ENCODE data around the gene TTC31.
A peak's percentile ranks its signal among the peaks of the same experiment; 100 is the strongest.

TTC31 gene

DNA sequence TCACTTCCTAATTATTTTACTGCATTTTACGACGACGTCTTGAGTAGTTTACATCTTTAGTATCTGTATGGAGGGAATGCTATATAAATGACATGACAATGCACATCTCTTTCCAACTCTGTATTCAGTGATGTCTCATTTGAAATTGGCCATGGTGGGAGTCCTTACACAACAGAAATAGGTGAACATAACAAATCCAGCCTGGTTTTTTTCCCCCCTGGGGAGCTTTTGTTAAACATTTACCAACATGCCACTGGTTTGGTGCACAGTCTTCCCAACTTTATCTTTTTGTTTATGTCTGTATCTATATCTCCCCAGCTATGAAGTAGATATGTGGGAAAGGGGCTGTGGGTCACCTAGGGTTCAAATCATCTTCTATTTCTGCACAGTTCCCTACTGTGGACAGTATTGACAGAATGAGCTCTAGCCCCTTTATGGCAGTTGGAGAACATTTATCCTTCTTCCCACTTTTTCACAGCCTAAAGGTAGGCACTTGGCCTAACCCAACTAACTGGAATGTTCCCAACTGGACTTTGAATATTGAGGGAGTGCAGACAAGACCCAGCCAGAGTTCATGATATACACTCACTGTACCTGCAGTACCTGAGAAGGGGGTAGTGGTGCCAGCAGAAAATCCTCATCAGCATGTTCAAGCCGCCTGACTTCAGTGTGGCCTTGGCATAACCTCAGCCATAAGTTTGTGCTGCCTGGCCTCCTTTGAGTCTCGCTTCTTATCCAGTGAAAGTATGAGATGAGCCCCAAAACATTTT lies 35.5 kb upstream of the TTC31 start:
- H3K27ac ChIP-seq (ENCODE audit: low read length): no peak overlapping the region
- TF ChIP-seq EZH2phosphoT487 (IDR thresholded peaks at IDR 0.05; ENCODE audit: low read depth): no peak
- TF ChIP-seq, protein P1, sequence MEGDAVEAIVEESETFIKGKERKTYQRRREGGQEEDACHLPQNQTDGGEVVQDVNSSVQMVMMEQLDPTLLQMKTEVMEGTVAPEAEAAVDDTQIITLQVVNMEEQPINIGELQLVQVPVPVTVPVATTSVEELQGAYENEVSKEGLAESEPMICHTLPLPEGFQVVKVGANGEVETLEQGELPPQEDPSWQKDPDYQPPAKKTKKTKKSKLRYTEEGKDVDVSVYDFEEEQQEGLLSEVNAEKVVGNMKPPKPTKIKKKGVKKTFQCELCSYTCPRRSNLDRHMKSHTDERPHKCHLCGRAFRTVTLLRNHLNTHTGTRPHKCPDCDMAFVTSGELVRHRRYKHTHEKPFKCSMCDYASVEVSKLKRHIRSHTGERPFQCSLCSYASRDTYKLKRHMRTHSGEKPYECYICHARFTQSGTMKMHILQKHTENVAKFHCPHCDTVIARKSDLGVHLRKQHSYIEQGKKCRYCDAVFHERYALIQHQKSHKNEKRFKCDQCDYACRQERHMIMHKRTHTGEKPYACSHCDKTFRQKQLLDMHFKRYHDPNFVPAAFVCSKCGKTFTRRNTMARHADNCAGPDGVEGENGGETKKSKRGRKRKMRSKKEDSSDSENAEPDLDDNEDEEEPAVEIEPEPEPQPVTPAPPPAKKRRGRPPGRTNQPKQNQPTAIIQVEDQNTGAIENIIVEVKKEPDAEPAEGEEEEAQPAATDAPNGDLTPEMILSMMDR (IDR thresholded peaks at IDR 0.05; ENCODE audit: low read depth, low read length): no peak
- no peaks in the 10 kb centered on the region for H3K27me3 ChIP-seq (ENCODE audit: low read depth, low read length)
- no peaks in the 10 kb centered on the region for H3K36me3 ChIP-seq (replicated peaks; ENCODE audit: low read depth, low read length)
- H4K20me1 ChIP-seq (ENCODE audit: insufficient read depth, low read length): no peaks in the 10 kb centered on the region
- H3K4me2 ChIP-seq (ENCODE audit: low read length): no peak overlapping the region
- H3K79me2 ChIP-seq (ENCODE audit: low read length): no peaks in the 10 kb centered on the region
- H3K4me1 ChIP-seq (ENCODE audit: low read length): peaks cover 18% of the 10 kb centered on the region
- H3K4me3 ChIP-seq (ENCODE audit: low read length): no peak overlapping the region
- H3K9me3 ChIP-seq (ENCODE audit: insufficient read depth, low read length): no peaks in the 10 kb centered on the region
- no peak overlapping the region for H2AFZ ChIP-seq (ENCODE audit: low read depth, low read length)
- H3K9ac ChIP-seq (ENCODE audit: low read length): no peak overlapping the region

DNA sequence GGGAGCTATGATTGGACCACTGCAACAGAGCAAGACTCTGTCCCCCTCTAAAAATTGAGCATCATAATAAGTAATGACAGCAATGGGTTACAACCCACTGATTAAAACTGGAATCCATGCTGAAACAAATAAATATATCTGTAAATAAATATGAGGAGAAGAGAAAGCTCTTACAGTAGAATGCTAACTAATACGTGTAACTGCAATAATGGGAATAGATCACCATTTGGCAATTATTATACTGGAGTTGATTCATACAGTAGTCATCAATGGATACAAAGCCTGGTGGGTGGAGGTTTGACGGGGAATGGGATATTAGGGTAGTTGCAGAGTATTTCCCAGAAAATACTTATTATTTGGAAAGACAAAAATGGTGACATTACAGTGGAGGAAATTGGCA lies 34.1 kb upstream of the TTC31 start:
- H3K4me1 ChIP-seq (ENCODE audit: low read length): peaks cover 15% of the 10 kb centered on the region
- H3K36me3 ChIP-seq (replicated peaks; ENCODE audit: low read depth, low read length): no peaks in the 10 kb centered on the region
- no peaks in the 10 kb centered on the region for H3K27me3 ChIP-seq (ENCODE audit: low read depth, low read length)
- H3K9me3 ChIP-seq (ENCODE audit: insufficient read depth, low read length): no peaks in the 10 kb centered on the region
- no peaks in the 10 kb centered on the region for H4K20me1 ChIP-seq (ENCODE audit: insufficient read depth, low read length)
- H3K79me2 ChIP-seq (ENCODE audit: low read length): no peaks in the 10 kb centered on the region
- H2AFZ ChIP-seq (ENCODE audit: low read depth, low read length): no peak overlapping the region
- no peak overlapping the region for H3K4me2 ChIP-seq (ENCODE audit: low read length)
- TF ChIP-seq EZH2phosphoT487 (IDR thresholded peaks at IDR 0.05; ENCODE audit: low read depth): no peak
- TF ChIP-seq, protein P1 (IDR thresholded peaks at IDR 0.05; ENCODE audit: low read depth, low read length): no peak
- H3K9ac ChIP-seq (ENCODE audit: low read length): no peak overlapping the region
- no peak overlapping the region for H3K4me3 ChIP-seq (ENCODE audit: low read length)
- no peak overlapping the region for H3K27ac ChIP-seq (ENCODE audit: low read length)

DNA sequence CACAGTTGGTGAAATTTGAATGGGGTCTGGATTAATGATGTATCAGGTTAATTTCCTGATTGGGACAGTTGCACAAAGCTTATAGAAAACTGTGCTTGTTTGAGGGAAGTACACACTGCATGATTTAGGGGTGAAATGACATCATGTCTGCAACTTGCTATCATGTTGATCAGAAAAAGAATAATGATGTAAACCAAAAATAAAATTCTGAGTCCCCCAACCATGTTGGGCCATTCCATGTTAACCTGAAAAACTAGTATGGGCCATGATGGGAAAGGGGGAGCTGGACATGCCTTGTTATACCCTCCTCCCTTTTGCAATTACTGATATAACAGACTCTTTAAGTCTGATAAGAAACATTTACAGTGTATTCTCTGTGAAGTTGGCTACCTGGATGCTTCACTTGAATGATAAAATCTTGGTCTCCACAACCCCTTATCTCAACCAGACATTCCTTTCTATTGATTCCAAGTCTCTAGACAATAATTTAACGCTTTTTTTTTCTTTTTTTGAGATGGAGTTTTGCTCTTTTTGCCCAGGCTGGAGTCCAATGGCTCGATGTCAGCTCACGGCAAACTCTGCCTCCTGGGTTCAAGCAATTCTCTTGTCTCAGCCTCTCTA lies 32.2 kb upstream of the TTC31 start:
- Histone ChIP-seq H4K20me1 (ENCODE audit: insufficient read depth, low read length) (no peaks in the 10 kb centered on the region), H2AFZ (ENCODE audit: low read depth, low read length) (no peak overlapping the region)
- TF ChIP-seq EZH2phosphoT487 (IDR thresholded peaks at IDR 0.05; ENCODE audit: low read depth): no peak
- TF ChIP-seq, protein P1 (IDR thresholded peaks at IDR 0.05; ENCODE audit: low read depth, low read length): no peak

DNA sequence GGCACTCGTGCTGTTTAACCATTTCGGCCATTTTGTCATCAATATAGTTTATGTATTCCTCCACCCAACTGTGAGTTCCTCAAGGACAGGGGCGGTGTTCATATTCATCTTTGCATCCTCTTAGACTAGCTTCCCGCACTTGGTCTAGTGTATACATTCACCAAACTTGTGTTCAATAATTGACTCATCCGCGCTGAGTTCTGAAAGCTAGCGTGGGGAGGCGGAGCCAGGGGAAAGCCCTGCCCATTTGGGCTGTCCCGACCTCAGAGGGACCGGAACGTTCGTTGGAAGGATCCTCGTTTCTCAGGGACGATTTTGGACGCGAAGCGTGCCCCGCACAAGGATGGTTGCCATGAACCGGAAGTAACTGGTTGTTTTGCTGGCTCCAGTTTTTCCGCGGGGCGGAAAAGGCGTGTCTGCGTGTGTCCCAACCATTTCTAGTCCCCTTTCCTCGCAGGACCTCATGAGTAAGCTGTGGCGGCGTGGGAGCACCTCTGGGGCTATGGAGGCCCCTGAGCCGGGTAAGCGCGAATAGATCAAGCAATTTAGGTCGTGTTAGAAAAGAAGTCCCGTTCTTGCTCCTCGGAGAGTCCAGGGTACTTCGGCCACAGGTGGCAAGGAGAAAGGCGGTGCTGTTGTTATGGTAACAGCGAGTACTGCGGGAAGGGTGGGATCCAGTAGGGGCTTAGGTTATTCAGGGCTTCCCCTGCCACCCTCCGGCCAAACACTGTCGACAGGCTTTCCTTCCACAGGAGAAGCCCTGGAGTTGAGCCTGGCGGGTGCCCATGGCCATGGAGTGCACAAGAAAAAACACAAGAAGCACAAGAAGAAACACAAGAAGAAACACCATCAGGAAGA lies 28.0 kb upstream of the TTC31 start, which contains the start of gene INO80B:
TSS of gene INO80B (plus strand) at position 434 of the 858 bp plus-strand sequence. CDS start at position 464, 30 bp downstream.
- H3K9me3 ChIP-seq (ENCODE audit: insufficient read depth, low read length): no peaks in the 10 kb centered on the region
- peak within 1 kb of the TSS; percentile 87 for H2AFZ ChIP-seq (ENCODE audit: low read depth, low read length)
- H3K4me2 ChIP-seq (ENCODE audit: low read length): peak within 1 kb of the TSS; percentile 89
- TF ChIP-seq, protein P1 (IDR thresholded peaks at IDR 0.05; ENCODE audit: low read depth, low read length): no peak
- no peak for TF ChIP-seq EZH2phosphoT487 (IDR thresholded peaks at IDR 0.05; ENCODE audit: low read depth)
- H4K20me1 ChIP-seq (ENCODE audit: insufficient read depth, low read length): no peaks in the 10 kb centered on the region
- peaks cover 20% of the 10 kb centered on the region for H3K79me2 ChIP-seq (ENCODE audit: low read length)
- no peaks in the 10 kb centered on the region for H3K27me3 ChIP-seq (ENCODE audit: low read depth, low read length)
- H3K4me1 ChIP-seq (ENCODE audit: low read length): peaks cover 23% of the 10 kb centered on the region
- H3K9ac ChIP-seq (ENCODE audit: low read length): peak within 1 kb of the TSS; percentile 68
- peak within 1 kb of the TSS; percentile 54 for H3K27ac ChIP-seq (ENCODE audit: low read length)
- no peaks in the 10 kb centered on the region for H3K36me3 ChIP-seq (replicated peaks; ENCODE audit: low read depth, low read length)
- H3K4me3 ChIP-seq (ENCODE audit: low read length): peak within 1 kb of the TSS; percentile 85

More for the DNA sequence above, 32.2 kb upstream of the TTC31 start:
- Histone ChIP-seq H3K36me3 (replicated peaks; ENCODE audit: low read depth, low read length) (no peaks in the 10 kb centered on the region), H3K79me2 (ENCODE audit: low read length) (peaks cover 5% of the 10 kb centered on the region; the same call in 1 of the 2 replicates), H3K9ac (ENCODE audit: low read length) (no peak overlapping the region), H3K9me3 (ENCODE audit: insufficient read depth, low read length) (no peaks in the 10 kb centered on the region), H3K27ac (ENCODE audit: low read length) (no peak overlapping the region), H3K4me3 (ENCODE audit: low read length) (no peak overlapping the region), H3K4me2 (ENCODE audit: low read length) (no peak overlapping the region), H3K27me3 (ENCODE audit: low read depth, low read length) (no peaks in the 10 kb centered on the region), H3K4me1 (ENCODE audit: low read length) (peaks cover 7% of the 10 kb centered on the region)

Measured in OCI-LY3 (cell line).